Psoas muscle (tissue), 8 donors: ENCODE results near the gene ID1. TPM values are rescaled to one million over a fixed set of nuclear protein-coding genes. Genes with fewer than 3 reads are reported as not detected.

Source experiments
- ATAC-seq, 4 donors: fragments of 200-7000 bp; cut with Tn5 transposase; one replicate each; pipeline ENCODE4 v1.9.1; 2020; ENCODE audit warnings: moderate library complexity in 3 of 4, mild to moderate bottlenecking in 2 of 4
- DNase-seq, 2 donors: peaks; one replicate each; pipeline ENCODE4 v3.0.0-alpha.2; 2020
- H3K27ac ChIP-seq: fragments of 200-600 bp; one replicate; pipeline ENCODE4 v1.8.0; 2022
- H3K27me3 ChIP-seq, 3 donors: fragments of 200-600 bp in 1 of 3; one replicate each; pipeline versions ENCODE4 v1.6.1 to v1.8.0; 2013 to 2022; ENCODE audit warnings: low read length in 2 of 3, mild to moderate bottlenecking in 2 of 3, moderate library complexity in 1 of 3; ENCODE audit not compliant: insufficient read depth in 3 of 3
- H3K36me3 ChIP-seq, 2 donors: fragments of 200-600 bp in 1 of 2; one replicate each; pipeline versions ENCODE4 v1.6.1 to v1.8.0; 2013 to 2022; ENCODE audit warnings: low read depth in 1 of 2, mild to moderate bottlenecking in 1 of 2, moderate library complexity in 1 of 2; ENCODE audit not compliant: insufficient read depth in 1 of 2
- H3K4me1 ChIP-seq: fragments of 200-600 bp; one replicate; pipeline ENCODE4 v1.8.0; 2022
- H3K4me3 ChIP-seq: fragments of 200-600 bp; one replicate; pipeline ENCODE4 v1.8.0; 2022; ENCODE audit warnings: mild to moderate bottlenecking
- H3K9me3 ChIP-seq: fragments of 200-600 bp; one replicate; pipeline ENCODE4 v1.8.0; 2022
- CTCF ChIP-seq: fragments of 200-600 bp; IDR thresholded peaks from one replicate; pipeline ENCODE4 v1.8.0; 2022; ENCODE audit warnings: antibody characterized with exemption
- WGBS, 3 donors: extraction: QIAGEN DNeasy Blood & Tissue Kit; methylation state at CpG; one replicate each; pipeline versions ENCODE4 v1.1.6 to v1.1.7; 2013; 5-methylcytosine and 5-hydroxymethylcytosine counted together
- intact Hi-C, 2 donors: fragments of 100-400 bp; cut with DNase I; formaldehyde crosslinking; loops; one replicate each; pipeline versions ENCODE4 v1.11.0 to v1.14.2; 2022
- polyA plus RNA-seq, 3 donors: library from polyadenylated mRNA; stranded (reverse); fragments of 200-250 nt; gene quantifications; one replicate each; pipeline ENCODE4 v1.2.3, GENCODE V29; 2013
- total RNA-seq, 4 donors: library from RNA; stranded (reverse); fragmentation: NEBNext Ultra II Directional in 2 of 4; extraction: Animal tissue kit (Norgen Biotek cat#: 25700) in 2 of 4; gene quantifications; one replicate each; pipeline versions ENCODE4 v1.2.1 to v1.2.4, GENCODE V29; 2021 to 2023
- donor health status: healthy with polysubstance abuse.
- donor health status: DM: no; HTN: no; CAD: no; lungs with moderate emphysema.
- donor health status: Bipolar disorder and iron deficiency.
- donor health status: healthy.
- donor health status: DM: yes; HTN: yes; CAD: no.
- donor health status: DM: no; HTN: no; CAD: no.
- donor health status: DM: no; HTN: no; CAD: no.
- donor health status: DM: yes; HTN: yes; CAD: no.

The ID1 gene
- total and polyA plus RNA-seq, 7 donors = 25.1 to 574 (median 80.6) TPM

- Histone ChIP-seq H3K9me3 (no peaks in the 10 kb centered on the region), H3K27me3 (no peaks in the 10 kb centered on the region), H3K27ac (no peak overlapping the region), H3K4me3 (no peak overlapping the region), H3K36me3 (no peaks in the 10 kb centered on the region), H3K4me1 (no peaks in the 10 kb centered on the region)
- intact Hi-C loops = no loop called here
- DNase-seq (no peak), ATAC-seq (no peak)
- TF ChIP-seq CTCF = no peak
- WGBS, 3 donors = 84 to 88% (median 86%) methylated on average over 10 to 11 of the region's 11 CpGs
These were observed 11.7 kb upstream of the ID1 start for GRCh38 chr20:31593221-31594001.

- no peak for TF ChIP-seq CTCF
- DNase-seq = no peak
- intact Hi-C loops = no loop called here
- ATAC-seq = no peak
- Histone ChIP-seq H3K36me3 (no peaks in the 10 kb centered on the region), H3K9me3 (no peaks in the 10 kb centered on the region), H3K27ac (no peak overlapping the region), H3K27me3 (no peaks in the 10 kb centered on the region), H3K4me1 (no peaks in the 10 kb centered on the region), H3K4me3 (no peak overlapping the region)
- 89 to 92% (median 91%) methylated on average over 12 to 13 of the region's 13 CpGs for WGBS, 3 donors
These were observed 11.0 kb upstream of the ID1 start for GRCh38 chr20:31594002-31594557.

GRCh38 chr20:31594558-31595379 is 10.3 kb upstream of the ID1 start:
- Histone ChIP-seq H3K27ac (peak overlapping the region; percentile 69), H3K4me1 (no peaks in the 10 kb centered on the region), H3K27me3 (no peaks in the 10 kb centered on the region), H3K9me3 (no peaks in the 10 kb centered on the region), H3K36me3 (no peaks in the 10 kb centered on the region), H3K4me3 (no peak overlapping the region)
- intact Hi-C loops = no loop called here
- 75 to 78% (median 77%) methylated on average over 11 of the region's 11 CpGs for WGBS, 3 donors
- DNase-seq = peak; percentile 30 to 58
- TF ChIP-seq CTCF = no peak
- peak; percentile 11 to 54 (median 32) for ATAC-seq

DNA sequence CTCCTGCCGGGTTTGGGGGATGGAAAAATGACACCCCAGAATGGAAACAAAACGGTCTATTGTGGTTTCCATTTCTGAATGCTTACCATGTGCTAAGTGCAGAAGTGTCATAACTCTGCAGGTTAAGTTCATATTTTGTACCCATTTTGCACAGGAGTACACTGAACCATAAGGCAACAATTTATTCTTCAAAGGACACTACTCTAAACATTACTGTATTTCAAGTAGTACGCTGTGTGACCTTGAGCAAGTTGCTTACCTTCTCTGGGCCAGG is 9.8 kb upstream of the ID1 start:
- ATAC-seq (no peak), DNase-seq (no peak)
- Histone ChIP-seq H3K36me3 (no peaks in the 10 kb centered on the region), H3K27ac (peak overlapping the region; percentile 69), H3K4me3 (no peak overlapping the region), H3K4me1 (no peaks in the 10 kb centered on the region), H3K9me3 (no peaks in the 10 kb centered on the region), H3K27me3 (no peaks in the 10 kb centered on the region)
- TF ChIP-seq CTCF = no peak
- WGBS, 3 donors = 73 to 81% (median 74%) methylated on average over 3 of the region's 3 CpGs
- intact Hi-C loops = no loop called here
